NCI-H1436 treated with DMSO at 0.1 percent for 48 hours (cell line): ENCODE data around the gene PITPNM3.
"Not testable (repeated sequence)": the region's sequence is repeated elsewhere in the genome, so short reads cannot be mapped to it uniquely, and the experiment has no call there.

ENCODE experiments used
- DNase-seq: peaks from one replicate; lab custom pipeline; 2025; lab: John Stamatoyannopoulos, UW

The PITPNM3 gene

GRCh38 chr17:6501359-6501758 lies 55.0 kb downstream of the PITPNM3 start:
- DNase-seq = no peak

DNA sequence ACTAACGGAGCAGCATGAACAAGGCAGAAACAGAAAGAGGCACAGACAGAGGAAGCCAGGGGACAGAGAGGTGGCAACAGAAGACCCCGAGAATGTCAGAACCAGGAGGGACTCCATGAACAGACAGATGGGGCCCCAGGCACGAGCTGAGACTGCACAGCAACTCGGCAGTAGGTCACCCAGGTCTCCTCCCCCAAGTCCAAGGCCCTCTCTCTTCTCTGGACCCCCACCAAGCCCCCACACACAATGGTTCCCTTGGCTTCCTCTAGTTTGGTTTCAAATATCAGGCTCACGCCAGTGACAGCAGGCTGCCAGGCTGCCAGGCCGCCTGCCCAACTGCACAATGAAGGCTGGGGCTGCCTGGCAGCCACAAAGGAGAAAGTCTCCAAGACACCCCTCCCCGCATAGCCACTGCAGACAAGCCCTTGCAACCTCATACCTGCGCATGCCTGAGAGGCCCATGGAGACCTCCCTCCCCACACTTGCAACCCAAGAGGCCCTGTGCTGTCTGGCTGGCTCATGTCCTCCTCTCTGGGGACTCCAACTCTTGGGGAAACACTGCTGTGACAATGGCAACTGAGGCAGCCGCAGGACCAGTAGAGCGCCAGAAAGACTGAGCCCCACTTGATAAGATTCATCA lies 57.3 kb downstream of the PITPNM3 start:
- DNase-seq = no peak

DNA sequence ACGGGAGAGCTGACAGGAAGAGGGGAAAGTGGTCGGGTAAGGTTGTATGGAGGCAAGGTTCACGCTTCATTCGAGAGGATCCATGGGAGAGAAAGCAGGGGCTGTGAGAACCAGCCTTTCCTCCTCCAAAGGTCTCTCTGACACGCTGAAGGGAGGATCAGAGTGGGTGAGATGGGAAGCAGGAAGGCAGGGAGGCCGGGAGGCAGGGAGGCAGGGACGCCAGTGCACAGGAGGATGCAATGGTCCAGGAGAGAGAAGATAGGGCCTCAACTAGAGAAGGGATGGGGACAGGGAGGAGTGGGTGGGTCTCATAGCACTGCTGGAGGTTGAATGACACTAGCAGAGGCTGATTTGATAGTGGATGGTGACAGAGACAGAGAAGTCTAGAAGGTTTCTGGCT lies 58.0 kb downstream of the PITPNM3 start:
- DNase-seq = no peak

DNA sequence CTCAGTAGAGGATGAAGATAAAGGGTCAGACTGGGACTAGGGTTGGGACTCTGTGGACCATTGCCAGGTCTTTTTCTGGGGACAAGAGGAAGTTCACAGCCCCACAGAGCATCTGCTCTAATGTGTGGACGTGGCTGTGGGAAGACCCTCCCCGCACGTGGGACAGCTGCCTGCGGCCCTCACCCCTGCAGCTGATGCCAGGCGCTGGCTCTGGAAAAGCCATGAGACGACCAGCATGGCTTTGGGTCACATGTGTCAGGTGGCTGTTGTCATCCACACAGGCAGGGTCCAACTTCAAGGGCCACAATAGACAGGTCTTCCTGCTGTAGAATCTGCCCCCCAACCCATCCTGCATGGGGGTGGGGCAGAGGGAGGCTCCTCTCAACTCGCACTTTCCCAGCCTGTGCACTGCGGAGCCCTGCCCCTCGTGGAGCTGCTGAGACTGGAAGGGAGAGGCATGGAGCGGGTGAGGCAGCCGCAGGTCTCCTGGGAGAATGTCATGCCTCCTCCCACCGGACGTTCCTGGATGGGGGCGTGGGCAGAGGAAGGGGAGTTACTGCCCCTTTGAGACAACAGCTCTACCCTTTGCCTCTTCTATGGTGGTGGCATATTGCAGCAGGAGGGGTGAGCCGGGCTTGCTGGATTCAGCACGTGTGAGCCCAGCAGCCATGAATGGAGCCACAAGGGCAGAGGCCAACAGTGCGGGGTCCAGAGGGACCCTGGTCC lies 58.7 kb downstream of the PITPNM3 start:
- no peak for DNase-seq

DNA sequence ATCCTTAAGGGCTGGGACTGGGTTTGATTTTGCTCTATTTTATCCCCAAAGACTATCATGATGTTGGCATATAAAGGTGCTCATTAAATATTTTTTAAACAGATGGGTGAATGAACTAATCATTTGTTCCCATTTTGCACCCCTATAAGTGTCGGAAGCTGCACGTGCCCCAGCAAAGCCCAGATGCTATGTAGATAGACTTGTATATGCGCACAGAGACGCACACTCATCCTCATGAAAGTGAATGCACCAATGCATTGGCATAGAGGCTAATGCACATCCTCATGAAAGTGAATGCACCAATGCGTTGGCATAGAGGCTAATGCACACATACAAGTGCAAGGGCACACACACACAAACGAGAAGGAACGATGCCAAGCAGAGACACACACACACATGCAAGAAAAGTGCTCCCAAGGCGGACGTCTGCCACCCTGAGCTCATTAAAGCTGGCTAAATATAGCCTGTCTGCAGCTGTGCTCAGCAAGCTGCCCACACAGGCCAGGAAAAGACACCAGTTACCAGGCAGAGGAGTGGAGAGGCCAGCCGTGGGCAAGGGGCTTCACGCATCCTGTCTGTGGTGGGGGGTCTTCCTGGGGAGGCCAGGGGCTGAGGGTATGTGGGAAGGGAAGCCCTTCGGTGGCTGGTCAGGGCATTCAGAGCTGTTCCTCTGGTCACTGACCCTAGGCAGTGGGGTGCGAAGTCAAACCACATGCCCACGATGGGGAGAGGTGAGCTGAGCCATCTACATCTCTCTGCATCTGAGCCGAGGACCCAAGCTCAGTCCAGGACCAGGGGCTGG lies 59.5 kb downstream of the PITPNM3 start:
- no peak for DNase-seq

DNA sequence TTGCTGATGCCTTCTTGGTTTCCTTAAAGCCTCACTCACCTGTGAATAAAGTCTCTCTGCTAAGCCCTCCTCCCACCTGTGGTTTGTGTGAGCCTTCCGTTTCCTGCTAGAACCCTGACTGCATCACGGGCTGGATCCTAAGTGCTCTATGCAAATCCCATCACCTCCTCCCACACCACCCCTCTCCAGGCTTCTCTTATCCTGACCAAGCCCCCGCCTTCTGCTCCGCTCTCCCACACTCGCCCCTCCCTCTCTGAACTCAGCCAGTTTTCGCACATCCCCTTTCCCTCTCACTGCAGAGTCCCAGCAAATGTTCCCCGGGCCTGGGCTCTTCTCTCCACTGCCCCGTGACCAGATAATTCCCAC lies 60.3 kb downstream of the PITPNM3 start:
- DNase-seq = no peak

DNA sequence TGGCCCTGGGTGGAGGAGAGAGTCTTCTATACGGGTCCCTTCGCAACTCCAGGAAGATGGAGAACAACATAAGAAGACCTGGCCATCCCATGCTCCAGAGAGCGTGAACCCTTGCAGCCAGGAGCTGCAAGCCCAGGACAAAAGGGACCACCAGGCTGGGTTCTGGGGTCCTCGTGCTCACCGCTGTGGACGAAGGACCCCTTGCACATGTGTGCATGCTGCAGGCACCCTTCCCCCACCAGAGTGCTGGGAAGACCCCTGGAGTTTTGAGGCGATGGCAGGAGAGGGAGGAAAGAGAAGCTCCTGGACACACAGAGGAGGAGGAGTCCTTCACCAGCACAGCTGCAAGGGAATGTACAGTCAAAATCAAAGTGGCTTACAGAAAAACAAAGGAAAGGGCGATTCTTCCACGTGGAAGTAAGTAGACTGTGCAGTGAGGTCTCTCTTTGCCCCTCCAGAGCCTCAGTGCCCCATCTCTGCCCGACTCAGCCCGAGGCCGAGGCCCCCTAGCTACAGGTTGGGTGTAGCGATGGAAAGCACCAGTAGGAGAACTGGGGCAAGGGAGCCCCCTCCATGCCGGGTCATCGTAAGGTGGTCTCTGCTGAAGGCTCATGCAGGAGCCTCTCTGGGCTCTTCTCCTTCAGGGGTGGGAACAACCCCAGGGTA lies 60.8 kb downstream of the PITPNM3 start:
- no peak for DNase-seq

- no peak for DNase-seq
These were observed 62.0 kb downstream of the PITPNM3 start for GRCh38 chr17:6494239-6494941.

- DNase-seq = no peak
These were observed 63.3 kb downstream of the PITPNM3 start for GRCh38 chr17:6492892-6493674.

GRCh38 chr17:6491071-6491700 lies 65.2 kb downstream of the PITPNM3 start:
- no peak for DNase-seq

- no peak for DNase-seq
These were observed 67.3 kb downstream of the PITPNM3 start for GRCh38 chr17:6489016-6489550.

- DNase-seq = no peak
These were observed 68.3 kb downstream of the PITPNM3 start for GRCh38 chr17:6488008-6488539.

GRCh38 chr17:6487251-6488007 lies 68.9 kb downstream of the PITPNM3 start:
- DNase-seq = no peak

DNA sequence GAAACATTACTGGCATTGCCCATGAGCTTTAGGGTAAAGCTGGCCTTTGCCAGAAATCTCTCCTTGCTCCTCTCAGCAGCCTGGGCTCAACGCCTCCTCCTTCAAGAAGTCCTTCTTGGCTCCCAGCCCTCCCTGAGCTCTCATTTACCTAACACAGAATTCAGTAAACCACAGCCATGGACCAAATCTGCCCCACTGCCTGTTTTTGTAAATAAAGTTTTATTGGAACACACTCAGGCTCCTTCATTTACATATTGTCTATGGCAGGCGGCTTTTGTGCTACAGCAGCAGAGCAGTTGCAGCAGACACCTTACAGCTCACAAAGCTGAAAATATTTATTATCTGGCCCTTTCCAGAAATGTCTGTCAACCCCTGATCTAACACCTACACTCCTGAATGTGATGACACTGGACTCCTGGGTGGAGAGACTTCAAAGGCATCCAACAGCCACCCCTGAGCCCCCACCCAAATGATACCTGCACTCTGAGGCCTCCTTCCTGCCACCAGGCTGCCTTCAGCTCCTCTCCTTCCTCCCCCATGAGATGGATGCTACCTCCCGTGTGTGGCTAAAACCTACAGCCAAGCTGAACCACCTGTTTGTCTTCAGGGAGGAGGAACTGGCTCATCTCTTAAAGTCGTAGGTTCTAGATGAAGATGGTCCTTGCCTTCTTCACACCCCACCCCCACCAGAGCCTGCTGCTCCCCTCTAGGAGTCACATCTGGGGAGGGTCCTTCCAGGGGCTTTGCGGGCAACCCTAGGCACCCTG lies 70.5 kb downstream of the PITPNM3 start:
- DNase-seq = no peak

DNA sequence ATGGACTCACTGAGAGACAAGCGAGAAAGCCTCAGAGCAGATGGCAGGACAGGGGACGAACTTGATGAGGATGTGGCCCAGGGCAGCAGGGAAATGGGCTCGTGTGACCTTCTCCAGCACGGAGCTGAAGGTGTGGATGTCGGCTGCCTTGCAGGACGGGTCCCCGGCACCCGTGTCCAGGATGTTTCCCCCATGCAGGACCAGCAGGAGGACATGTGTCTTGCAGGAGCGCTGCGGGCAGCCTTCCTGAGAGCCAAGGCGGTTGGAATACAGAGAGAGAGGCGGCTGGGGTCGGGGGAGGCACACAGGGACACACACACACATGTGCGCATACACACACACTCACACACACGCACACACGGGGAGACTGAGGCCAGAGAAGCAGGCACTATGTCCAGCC lies 72.8 kb downstream of the PITPNM3 start:
- DNase-seq = no peak

DNA sequence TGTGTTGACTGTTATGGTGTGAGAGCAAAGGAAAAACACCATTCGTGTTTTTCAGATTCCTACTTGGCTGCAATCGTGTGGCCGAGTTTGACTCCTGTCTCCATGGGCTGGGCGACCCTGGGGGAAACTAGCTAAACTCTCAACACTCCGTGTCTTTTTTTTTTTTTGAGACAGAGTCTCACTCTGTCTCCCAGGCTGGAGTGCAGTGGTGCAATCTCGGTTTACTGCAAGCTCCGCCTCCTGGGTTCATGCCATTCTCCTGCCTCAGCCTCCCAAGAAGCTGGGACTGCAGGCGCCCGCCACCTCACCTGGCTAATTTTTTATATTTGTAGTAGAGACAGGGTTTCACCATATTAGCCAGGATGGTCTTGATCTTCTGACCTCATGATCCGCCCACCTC lies 73.6 kb downstream of the PITPNM3 start:
- not testable (repeated sequence) for DNase-seq

- no peak for DNase-seq
These were observed 74.3 kb downstream of the PITPNM3 start for GRCh38 chr17:6482105-6482455.

DNA sequence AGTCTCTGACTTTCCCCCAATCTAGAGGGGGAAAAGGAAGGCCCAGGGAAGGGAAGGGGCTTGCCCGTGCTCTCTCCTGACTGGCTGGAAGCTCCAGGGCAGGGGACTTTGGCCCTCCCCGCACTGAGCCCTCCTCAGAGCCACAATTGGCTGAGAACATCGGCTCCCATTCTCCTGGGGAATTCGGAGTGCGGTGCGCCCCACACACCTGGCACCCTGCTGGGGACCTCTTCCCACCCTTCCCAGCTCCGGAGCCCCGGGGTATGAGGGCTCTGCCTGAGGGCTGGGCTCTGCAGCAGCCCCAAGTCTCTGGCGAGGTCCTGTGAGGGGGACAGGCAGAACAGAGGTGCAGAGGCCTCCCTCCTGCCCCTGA lies 76.1 kb downstream of the PITPNM3 start:
- no peak for DNase-seq
